PC-3 (cell line): ENCODE results near the gene SLC30A3.

Experiments
- CTCF ChIP-seq: fragments of 300-600 bp; sonication (generic); conservative IDR thresholded peaks from 2 replicates; pipeline ENCODE4 v1.5.1; 2017; ENCODE audit warnings: antibody characterized with exemption, low read depth, mild to moderate bottlenecking, low read length
- EZH2 ChIP-seq: fragments of 300-600 bp; sonication (generic); IDR thresholded peaks from one replicate; pipeline ENCODE4 v1.6.1; 2017; ENCODE audit warnings: antibody characterized with exemption, mild to moderate bottlenecking, low read length; ENCODE audit not compliant: unreplicated experiment
- EZH2phosphoT487 ChIP-seq: fragments of 300-600 bp; sonication (generic); IDR thresholded peaks from 2 replicates; pipeline ENCODE4 v1.6.1; 2018; ENCODE audit warnings: mild to moderate bottlenecking, antibody characterized with exemption, low read length, borderline replicate concordance

DNA sequence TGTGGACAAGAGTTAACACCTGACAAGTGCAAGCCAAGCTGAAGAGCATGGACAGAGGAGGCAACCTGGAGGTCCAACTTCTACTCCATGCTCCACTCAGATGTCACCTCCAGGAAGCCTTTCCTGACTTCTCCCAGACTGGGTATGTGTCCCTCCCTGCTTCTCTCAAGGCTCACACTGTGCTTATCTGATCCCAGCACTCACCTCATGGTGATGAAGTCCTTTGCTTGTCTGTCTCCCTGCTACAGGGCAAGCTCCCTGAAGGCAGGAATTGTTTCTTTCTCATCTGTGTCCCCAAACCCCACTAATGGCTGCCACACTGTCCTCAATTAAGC, 2.7 kb upstream of the SLC30A3 start:
- TF ChIP-seq CTCF = no peak
- no peak for TF ChIP-seq EZH2phosphoT487
- no peak for TF ChIP-seq EZH2
